GM19239 (cell line): ENCODE measurements around the gene LAGE3.

Experiments used
- DNase-seq: peaks from one replicate; pipeline ENCODE4 v3.0.0; 2011; ENCODE audit warnings: low spot score; ENCODE audit not compliant: insufficient read length
- FAIRE-seq: peaks from 2 replicates; lab custom pipeline; 2011; peaks lifted over from hg19 to GRCh38; lab: Jason Lieb, UNC

The LAGE3 gene

DNA sequence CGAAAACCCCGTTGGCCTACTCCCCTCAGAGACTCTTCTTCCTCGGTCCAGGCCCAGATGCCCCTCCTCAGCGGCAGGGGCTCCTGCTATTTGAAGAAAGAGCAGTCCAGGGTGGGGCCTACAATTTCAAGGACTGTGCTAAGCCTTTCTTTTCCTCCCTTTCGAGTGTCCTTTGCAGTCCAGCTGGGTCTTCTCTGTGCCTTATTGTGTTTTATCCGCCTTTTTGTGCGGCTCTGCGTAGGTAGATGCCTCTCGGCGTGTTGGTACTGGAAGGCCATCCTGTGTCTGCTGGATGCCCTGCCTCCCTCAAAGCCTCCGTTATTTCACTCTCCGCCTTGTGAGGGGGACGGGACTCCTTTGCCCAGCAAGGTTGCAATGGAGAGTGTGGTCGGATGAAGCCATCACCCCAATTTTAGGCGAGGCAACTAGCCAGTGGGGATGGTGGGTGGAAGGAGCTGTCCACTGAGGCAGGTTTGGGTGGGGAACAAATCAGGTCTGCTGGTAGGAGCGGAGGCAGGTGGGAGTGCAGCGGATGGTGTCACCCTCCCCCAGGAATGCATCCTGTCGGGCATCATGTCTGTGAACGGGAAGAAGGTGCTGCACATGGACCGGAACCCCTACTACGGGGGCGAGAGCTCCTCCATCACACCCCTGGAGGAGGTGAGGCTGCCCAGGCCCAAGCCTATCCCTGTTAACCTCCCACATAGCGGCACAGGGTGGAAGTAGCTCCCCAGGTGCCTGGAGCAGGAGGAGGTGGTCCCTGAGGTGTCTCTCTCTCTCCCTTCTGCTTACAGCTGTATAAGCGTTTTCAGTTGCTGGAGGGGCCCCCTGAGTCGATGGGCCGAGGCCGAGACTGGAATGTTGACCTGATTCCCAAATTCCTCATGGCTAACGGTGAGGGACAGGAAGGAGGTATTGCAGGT lies 40.8 kb downstream of the LAGE3 start:
- no peak for FAIRE-seq
- no peak for DNase-seq

DNA sequence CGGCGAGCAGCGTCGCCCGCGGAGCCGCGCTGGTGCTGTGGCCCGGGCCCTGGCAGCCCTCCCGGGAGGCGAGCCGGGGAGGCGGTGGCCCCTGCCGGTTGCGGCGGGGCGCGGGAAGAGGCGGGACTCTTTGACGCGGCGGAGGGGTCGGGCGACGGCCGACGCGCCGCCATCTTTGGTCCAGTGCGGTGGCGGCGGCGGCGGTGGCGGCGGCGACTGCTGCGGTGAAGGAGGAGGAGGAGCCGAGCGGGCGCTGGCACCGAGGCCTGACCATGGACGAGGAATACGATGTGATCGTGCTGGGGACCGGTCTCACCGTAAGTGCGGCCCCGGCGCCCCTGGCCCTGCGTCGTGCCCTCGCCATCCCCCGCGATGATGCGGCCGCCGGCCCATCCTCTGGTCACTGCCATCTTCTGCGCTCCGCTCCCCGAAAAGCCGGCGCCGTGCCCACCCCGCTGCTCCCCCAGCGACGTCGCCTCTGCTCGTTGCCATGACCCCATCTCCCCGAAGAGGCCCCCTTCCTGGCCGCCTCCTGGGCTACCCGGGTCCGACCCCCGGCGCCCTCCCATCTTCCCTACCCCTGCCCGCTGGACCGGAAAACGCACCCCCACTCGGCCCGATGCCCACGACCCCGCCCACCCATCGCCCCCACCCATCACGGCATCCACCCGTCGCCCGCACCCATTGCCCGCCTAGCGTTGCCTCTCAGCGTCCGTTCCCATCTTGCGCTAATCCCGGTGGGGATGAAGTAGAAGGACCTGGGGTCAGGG lies 41.9 kb downstream of the LAGE3 start, which contains the start of gene GDI1:
TSS of gene GDI1 (plus strand) at position 172 of the 770 bp plus-strand sequence. CDS start at position 273, 101 bp downstream.
- peak; percentile 55 for FAIRE-seq
- DNase-seq = peak; percentile 50

DNA sequence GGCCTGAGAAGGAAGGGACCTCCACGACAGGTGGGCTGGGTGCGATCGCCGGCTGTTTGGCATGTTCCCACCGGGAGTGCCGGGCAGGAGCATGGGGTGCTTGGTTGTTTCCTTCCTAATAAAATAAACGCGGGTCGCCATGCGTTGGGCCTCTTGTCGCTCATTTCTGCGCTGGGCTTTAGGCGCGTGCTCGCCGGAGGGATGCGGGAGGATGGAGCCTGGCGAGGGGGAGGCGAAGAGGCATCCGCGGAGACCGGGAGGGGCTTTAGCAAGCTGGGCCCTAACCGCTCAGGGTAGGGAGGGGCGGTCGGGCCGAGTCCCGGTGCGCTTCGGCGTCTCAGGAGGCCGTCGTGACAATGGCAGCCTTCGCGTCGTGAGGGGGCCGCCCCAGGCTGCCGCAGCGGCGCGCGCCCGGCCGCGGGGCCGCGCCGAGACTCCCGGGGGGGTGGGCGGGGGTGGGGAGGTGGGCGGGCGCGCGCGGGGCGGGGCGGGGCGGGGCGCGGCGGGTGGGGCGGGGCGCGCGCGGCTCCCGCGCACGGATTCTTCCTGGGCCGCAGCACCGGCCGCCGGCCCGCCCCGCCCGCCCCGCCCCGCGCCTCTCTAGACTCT lies 42.6 kb downstream of the LAGE3 start:
- DNase-seq (peak; percentile 71), FAIRE-seq (peak; percentile 39)

DNA sequence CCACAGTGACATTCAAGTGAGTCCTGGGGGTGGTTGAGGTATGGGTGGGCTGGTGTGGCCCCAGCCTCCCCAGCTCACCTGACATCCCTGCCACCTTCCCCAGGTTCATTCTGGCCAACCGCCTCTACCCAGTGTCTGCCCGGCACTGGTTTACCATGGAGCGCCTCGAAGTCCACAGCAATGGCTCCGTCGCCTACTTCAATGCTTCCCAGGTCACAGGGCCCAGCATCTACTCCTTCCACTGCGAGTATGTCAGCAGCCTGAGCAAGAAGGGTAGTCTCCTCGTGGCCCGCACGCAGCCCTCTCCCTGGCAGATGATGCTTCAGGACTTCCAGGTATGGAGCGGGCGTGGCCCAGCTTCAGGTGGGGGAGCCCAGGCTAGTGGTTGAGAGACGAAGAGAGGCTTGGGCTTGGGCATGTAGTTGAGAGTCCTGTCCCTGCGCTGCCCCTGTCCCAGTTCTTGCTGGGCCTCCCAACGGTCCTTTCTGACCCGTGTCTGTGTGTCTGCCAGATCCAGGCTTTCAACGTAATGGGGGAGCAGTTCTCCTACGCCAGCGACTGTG lies 43.8 kb downstream of the LAGE3 start:
- FAIRE-seq (no peak), DNase-seq (no peak)

DNA sequence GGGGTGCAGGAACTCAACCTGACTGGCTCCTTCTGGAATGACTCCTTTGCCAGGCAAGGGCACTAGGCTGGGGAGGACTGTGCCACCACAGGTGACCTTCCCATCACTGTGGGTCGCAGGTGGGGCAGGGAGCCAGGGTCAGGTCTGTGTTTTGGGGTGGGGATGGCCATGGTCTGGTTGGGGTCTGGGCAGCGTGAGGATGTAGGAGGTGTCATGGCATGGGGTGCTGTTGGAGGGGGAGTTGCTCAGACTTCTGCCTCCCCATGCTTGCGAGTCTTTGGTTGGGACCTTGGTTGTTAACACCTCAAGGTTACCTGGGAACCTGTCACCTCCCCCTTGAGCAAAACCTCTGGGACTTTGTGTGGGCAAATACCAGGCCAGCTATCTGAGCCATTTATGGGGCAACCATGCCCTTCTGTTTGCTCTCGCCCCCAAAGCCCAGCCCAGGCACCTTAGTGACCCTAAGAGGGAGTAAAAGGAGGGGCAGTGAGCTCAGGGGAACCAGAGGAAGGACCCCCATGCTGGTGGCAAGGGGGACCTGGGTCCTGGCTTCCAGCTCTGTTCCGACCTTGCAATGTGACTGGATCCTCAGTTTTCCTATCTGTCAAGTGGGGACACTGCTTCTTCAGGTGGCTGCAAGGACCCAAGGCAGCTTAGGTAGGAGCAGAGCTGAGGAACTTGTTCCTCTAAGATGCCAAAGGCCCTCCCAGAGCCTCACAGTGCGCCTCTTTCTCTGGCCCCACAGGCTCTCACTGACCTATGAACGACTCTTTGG lies 44.5 kb downstream of the LAGE3 start:
- FAIRE-seq = no peak
- DNase-seq = no peak

DNA sequence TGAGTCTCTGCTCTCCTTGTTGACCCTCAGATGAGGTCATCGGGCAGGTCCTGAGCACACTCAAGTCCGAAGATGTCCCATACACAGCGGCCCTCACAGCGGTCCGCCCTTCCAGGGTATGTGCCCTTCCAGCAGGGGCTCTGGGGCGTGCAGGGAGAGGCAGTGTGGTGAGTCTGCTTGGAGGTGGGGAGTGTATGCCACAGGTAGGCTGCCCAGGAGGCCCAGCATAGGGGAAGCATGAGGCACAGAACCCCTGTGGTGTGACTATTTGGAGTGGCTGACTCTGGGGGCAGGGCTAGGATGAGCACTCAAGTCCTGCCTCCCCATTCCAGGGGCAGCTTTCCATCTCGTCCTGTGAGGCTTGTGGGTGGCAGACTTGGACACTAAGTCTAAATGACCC lies 45.5 kb downstream of the LAGE3 start:
- FAIRE-seq (no peak), DNase-seq (no peak)

DNA sequence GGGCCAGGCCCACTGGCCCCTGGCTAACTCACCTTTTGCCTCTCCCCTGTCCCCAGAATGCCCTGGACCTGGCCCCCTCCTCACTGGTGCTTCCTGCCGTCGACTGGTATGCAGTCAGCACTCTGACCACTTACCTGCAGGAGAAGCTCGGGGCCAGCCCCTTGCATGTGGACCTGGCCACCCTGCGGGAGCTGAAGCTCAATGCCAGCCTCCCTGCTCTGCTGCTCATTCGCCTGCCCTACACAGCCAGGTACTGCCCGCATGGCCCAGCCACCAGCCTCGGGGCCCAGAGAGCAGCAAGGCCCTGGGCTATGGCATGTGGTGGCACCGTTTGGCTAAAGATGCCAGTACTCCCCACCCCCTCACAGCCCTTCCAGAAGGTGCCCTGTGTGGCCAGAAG lies 46.9 kb downstream of the LAGE3 start:
- FAIRE-seq = no peak
- DNase-seq = no peak

DNA sequence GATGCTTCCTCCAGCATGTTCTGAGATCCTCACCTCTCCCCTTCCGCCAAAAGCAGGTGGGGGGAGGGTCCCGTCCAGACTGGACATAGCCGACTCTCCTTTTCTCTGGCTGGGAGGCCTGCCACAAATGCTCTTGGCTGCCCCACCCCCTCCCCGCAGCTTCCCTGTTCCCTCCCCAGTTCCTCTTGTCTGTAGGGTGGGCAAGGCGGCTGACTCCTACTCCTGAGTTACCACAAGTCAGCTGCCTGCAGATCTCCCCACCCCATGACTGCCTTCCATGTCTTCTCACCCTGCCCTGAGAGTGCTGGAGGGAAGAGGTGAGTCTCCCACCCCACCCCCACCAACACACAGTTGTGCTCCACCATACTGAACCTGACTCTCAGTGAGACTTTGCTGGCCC lies 47.7 kb downstream of the LAGE3 start:
- no peak for DNase-seq
- FAIRE-seq = no peak

DNA sequence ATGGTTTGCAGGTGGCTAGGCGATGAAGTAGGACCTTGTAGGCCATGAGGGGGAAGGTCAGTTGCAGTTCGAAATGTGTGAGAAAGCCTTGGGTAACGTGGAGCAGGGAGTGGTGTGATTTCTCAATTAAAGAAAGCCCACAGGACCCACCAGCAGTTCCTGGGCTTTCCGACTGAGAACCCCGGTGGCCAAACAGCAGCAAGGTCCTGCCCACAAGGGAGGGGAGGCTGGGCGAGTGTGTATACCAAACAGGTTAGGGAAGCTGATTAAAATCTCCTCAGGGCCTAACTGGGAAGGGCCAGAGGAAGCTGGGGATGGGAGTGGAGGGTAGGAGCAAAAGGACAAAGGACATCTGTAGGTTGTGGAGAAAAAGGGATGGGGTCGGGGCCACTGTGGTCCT lies 48.2 kb downstream of the LAGE3 start:
- FAIRE-seq = no peak
- DNase-seq = no peak

DNA sequence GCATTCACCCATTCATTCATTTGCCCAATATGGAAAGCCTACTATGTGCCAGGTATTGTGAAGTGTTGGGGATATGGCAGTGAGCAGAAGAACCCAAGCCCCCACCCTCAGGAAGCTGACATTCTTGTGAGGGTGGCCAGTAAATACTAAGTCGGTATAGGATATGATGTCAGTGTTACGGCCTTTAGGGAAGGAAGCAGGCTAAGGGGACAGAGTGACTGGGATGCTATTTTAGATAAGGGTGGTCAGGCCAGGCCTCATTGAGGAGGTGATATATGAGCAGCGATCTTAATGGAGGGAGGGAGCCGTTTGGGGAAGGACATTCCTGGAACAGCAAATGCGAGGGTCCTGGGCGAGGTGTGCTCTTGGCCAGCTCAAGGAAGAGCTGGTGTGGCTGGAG lies 48.6 kb downstream of the LAGE3 start:
- FAIRE-seq (no peak), DNase-seq (no peak)

DNA sequence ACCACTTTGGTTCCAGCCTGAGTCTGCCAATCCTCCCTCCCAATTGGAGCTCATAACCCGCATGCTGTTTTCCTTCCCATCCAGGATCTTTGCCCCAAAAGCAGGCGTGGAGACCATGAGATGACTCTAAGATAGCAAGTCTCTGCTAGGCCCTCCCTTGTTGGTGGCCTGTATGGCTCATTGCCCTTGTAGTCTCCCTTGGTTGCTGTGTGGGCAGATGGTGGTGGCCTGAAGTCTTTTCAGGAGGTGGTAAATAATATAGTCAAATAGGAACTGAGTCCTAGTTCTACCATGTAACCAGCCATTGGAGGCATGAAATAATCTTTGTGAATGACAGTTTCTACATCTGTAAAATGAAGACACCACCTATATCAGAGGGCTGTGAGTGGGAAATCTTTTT lies 49.4 kb downstream of the LAGE3 start:
- FAIRE-seq (no peak), DNase-seq (no peak)

DNA sequence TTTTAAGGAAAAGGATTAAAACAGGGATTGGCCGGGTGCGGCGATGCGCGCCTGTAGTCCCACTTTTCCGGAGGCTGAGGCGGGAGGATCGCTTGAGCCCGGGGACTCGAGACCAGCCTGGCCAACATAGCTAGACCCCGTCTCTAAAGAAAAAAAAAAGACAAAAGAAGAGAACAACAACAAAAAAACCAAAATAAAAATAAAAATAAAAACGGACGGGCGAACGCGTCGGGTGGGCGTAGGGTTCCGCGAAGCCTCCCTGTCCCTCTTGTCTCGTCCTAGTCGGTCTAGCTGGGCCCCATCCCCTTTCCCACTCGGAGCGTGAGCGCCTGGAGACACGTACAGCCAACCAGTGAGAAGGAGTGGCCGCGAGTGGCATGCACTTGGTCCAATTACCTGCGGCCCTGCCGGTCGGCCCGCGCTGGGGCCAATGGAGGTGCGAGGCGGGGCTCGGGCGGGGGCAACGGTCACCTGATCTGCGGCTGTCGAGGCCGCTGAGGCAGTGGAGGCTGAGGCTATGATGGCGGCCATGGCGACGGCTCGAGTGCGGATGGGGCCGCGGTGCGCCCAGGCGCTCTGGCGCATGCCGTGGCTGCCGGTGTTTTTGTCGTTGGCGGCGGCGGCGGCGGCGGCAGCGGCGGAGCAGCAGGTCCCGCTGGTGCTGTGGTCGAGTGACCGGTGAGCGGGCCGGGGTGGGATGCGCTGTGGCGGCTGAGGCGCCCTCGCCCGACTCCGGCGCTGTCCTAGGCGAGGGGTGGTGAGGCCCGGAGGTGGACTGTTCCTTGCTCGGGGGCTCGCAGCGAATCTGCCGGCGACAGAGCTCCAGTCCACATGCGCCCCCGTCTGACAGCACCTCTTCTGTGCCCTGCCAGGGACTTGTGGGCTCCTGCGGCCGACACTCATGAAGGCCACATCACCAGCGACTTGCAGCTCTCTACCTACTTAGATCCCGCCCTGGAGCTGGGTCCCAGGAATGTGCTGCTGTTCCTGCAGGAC lies 50.6 kb downstream of the LAGE3 start, which contains the start of gene ATP6AP1:
TSS of gene ATP6AP1 (plus strand) at position 502 of the 996 bp plus-strand sequence. CDS start at position 518, 16 bp downstream.
- peak; percentile 97 for FAIRE-seq
- peak; percentile 84 for DNase-seq
